GM19099 (cell line): ENCODE results near the gene SKI.

Experiments used
- POLR2A ChIP-seq: IDR thresholded peaks from 3 replicates; pipeline ENCODE4 v1.6.1; 2011; ENCODE audit warnings: low read depth; ENCODE audit not compliant: insufficient read length; ENCODE audit errors: extremely low read depth

SKI gene

GRCh38 chr1:2267862-2268261 is 39.7 kb downstream of the SKI start:
- TF ChIP-seq POLR2A: no peak

- TF ChIP-seq POLR2A: no peak
Observed at GRCh38 chr1:2268285-2269056, 40.4 kb downstream of the SKI start.

GRCh38 chr1:2269193-2269921 is 41.2 kb downstream of the SKI start:
- no peak for TF ChIP-seq POLR2A

- no peak for TF ChIP-seq POLR2A
Observed at GRCh38 chr1:2269922-2270259, 41.8 kb downstream of the SKI start.

GRCh38 chr1:2270260-2271100 is 42.4 kb downstream of the SKI start:
- TF ChIP-seq POLR2A: no peak

GRCh38 chr1:2271211-2271721 is 43.1 kb downstream of the SKI start:
- TF ChIP-seq POLR2A: no peak

GRCh38 chr1:2271841-2272655 is 43.9 kb downstream of the SKI start:
- TF ChIP-seq POLR2A: no peak

- no peak for TF ChIP-seq POLR2A
Observed at GRCh38 chr1:2272686-2273400, 44.7 kb downstream of the SKI start.

- no peak for TF ChIP-seq POLR2A
Observed at GRCh38 chr1:2273401-2274090, 45.4 kb downstream of the SKI start.

GRCh38 chr1:2274231-2274928 is 46.3 kb downstream of the SKI start:
- no peak for TF ChIP-seq POLR2A

- TF ChIP-seq POLR2A: no peak
Observed at GRCh38 chr1:2274929-2275475, 46.9 kb downstream of the SKI start.

- TF ChIP-seq POLR2A: no peak
Observed at GRCh38 chr1:2275796-2276536, 47.8 kb downstream of the SKI start.
